ENCODE data around the gene REX1BD.

The REX1BD gene

DNA sequence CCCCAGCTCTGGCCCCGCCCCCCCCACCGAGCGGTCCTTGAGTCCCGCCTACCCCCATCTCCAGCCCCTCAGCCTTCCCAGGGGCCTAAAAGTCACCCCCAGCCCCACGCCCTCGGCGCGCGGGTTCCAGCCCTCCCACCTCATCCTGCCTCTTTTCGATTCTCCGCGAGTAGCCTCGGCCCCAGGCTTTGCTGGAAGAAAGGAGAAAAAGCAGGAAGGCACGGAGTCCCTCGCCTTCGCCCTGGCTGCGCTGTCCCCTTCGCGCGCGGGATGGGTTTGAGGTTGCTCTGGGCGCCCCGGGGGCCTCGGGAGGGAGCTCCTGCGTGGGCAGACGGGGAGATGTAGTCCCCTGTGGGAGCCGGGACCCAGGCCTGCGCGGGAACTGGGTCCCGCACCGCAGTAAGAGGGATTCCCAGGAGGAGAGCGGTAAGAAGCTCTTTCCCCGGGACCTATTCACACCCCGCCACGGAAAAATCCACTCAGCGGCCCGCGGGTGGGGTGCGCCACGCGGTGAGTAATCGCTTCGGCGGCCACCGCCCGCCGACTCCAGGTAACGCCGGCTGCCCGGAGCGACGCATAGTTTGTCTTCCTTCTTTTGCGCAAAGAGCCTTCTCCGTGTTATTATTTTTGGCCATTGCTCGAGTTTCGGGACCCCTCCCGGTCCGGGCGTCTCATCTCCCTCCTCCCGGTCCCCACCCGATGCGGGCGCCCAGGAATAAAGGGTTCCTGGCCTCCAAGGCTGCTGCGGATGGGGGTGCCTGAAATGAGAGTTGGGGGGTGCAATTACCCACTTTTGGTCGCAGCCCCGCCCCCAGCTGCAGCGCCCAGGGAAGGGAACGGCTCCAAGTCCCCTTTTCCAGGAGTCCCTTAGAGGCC lies 18.9 kb downstream of the REX1BD start:
- H3K4me3 ChIP-seq (ENCODE audit: low read depth, low read length): no peak overlapping the region
- DNase-seq (ENCODE audit: low read depth): no peak
- TF ChIP-seq POLR2A (IDR thresholded peaks at IDR 0.05; ENCODE audit: extremely low read depth, insufficient read length) (no peak), MYC (IDR thresholded peaks at IDR 0.05; ENCODE audit: low read depth, low read length) (no peak), CTCF (IDR thresholded peaks at IDR 0.05; ENCODE audit: low read depth, low read length) (no peak)
- TF ChIP-seq, protein P1, sequence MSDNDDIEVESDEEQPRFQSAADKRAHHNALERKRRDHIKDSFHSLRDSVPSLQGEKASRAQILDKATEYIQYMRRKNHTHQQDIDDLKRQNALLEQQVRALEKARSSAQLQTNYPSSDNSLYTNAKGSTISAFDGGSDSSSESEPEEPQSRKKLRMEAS (IDR thresholded peaks at IDR 0.05; ENCODE audit: low read depth, low read length): no peak

GRCh38 chr19:18608102-18608804 lies 19.7 kb downstream of the REX1BD start:
- TF ChIP-seq POLR2A (IDR thresholded peaks at IDR 0.05; ENCODE audit: extremely low read depth, insufficient read length) (no peak), CTCF (IDR thresholded peaks at IDR 0.05; ENCODE audit: low read depth, low read length) (no peak), MYC (IDR thresholded peaks at IDR 0.05; ENCODE audit: low read depth, low read length) (no peak)
- TF ChIP-seq, protein P1 (IDR thresholded peaks at IDR 0.05; ENCODE audit: low read depth, low read length): no peak
- H3K4me3 ChIP-seq (ENCODE audit: low read depth, low read length): no peak overlapping the region
- DNase-seq (ENCODE audit: low read depth): no peak

GRCh38 chr19:18608805-18609716 lies 20.5 kb downstream of the REX1BD start:
- TF ChIP-seq POLR2A (IDR thresholded peaks at IDR 0.05; ENCODE audit: extremely low read depth, insufficient read length): no peak
- no peak for TF ChIP-seq MYC (IDR thresholded peaks at IDR 0.05; ENCODE audit: low read depth, low read length)
- no peak for TF ChIP-seq CTCF (IDR thresholded peaks at IDR 0.05; ENCODE audit: low read depth, low read length)
- TF ChIP-seq, protein P1 (IDR thresholded peaks at IDR 0.05; ENCODE audit: low read depth, low read length): no peak
- H3K4me3 ChIP-seq (ENCODE audit: low read depth, low read length): no peak overlapping the region
- DNase-seq (ENCODE audit: low read depth): no peak

DNA sequence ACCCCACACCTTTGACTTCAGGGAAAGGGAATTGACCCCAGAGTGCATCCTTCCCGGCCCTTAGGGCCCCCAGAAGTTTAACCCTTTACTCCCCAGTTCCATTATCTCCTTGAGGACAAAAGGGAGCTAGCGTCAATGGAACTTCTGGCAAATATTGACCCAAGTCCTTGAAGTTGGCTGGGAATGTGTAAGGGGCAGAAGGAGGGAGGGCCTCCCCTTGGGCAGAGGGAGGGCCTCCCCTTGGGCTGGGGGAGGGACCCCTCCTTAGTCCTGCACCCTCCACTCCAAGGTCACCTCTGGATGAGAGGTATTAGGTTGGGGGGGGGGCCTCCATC lies 21.1 kb downstream of the REX1BD start:
- TF ChIP-seq MYC (IDR thresholded peaks at IDR 0.05; ENCODE audit: low read depth, low read length) (no peak), CTCF (IDR thresholded peaks at IDR 0.05; ENCODE audit: low read depth, low read length) (no peak), POLR2A (IDR thresholded peaks at IDR 0.05; ENCODE audit: extremely low read depth, insufficient read length) (no peak)
- TF ChIP-seq, protein P1 (IDR thresholded peaks at IDR 0.05; ENCODE audit: low read depth, low read length): no peak
- no peak overlapping the region for H3K4me3 ChIP-seq (ENCODE audit: low read depth, low read length)
- no peak for DNase-seq (ENCODE audit: low read depth)

DNA sequence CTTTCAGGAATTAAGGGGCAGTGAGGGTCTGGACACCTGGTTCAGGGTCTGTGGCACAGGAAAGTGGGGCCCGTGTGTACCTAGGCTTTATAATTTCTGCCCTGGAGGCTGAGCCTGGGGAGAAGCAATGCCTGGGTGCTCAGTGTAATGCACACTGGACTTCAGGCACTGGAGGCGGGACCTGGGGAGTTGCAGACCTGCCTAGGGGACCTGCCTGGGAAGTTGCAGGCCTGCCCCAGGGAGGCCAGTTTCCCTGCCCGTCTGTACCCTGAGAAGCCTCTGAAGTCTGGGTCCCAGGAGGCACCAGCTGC lies 21.6 kb downstream of the REX1BD start:
- no peak for TF ChIP-seq CTCF (IDR thresholded peaks at IDR 0.05; ENCODE audit: low read depth, low read length)
- H3K4me3 ChIP-seq (ENCODE audit: low read depth, low read length): no peak overlapping the region
- no peak for DNase-seq (ENCODE audit: low read depth)
